Measurements from ENCODE around the gene ARL14EP.

ARL14EP gene

GRCh38 chr11:30328681-30329080 lies 5.8 kb downstream of the ARL14EP start:
- no peak for DNase-seq (ENCODE audit: low read depth)

GRCh38 chr11:30329150-30329940 lies 6.4 kb downstream of the ARL14EP start:
- DNase-seq (ENCODE audit: low read depth): no peak

- DNase-seq (ENCODE audit: low read depth): no peak
Measured at GRCh38 chr11:30333405-30333804, 10.5 kb downstream of the ARL14EP start.

- no peak for DNase-seq (ENCODE audit: low read depth)
Measured at GRCh38 chr11:30342736-30343166, 19.8 kb downstream of the ARL14EP start.

- DNase-seq (ENCODE audit: low read depth): no peak
Measured at GRCh38 chr11:30344085-30344484, 21.2 kb downstream of the ARL14EP start.

GRCh38 chr11:30345644-30346043 lies 22.7 kb downstream of the ARL14EP start:
- DNase-seq (ENCODE audit: low read depth): no peak

GRCh38 chr11:30346068-30346688 lies 23.3 kb downstream of the ARL14EP start:
- DNase-seq (ENCODE audit: low read depth): no peak

GRCh38 chr11:30348035-30348434 lies 25.1 kb downstream of the ARL14EP start:
- no peak for DNase-seq (ENCODE audit: low read depth)

- no peak for DNase-seq (ENCODE audit: low read depth)
Measured at GRCh38 chr11:30349885-30350284, 27.0 kb downstream of the ARL14EP start.

- DNase-seq (ENCODE audit: low read depth): no peak
Measured at GRCh38 chr11:30350384-30350783, 27.5 kb downstream of the ARL14EP start.

- no peak for DNase-seq (ENCODE audit: low read depth)
Measured at GRCh38 chr11:30351061-30351460, 28.2 kb downstream of the ARL14EP start.

GRCh38 chr11:30356391-30356790 lies 33.5 kb downstream of the ARL14EP start:
- DNase-seq (ENCODE audit: low read depth): no peak

GRCh38 chr11:30357872-30358271 lies 35.0 kb downstream of the ARL14EP start:
- DNase-seq (ENCODE audit: low read depth): no peak

GRCh38 chr11:30358536-30358935 lies 35.6 kb downstream of the ARL14EP start:
- DNase-seq (ENCODE audit: low read depth): no peak

GRCh38 chr11:30360741-30361140 lies 37.8 kb downstream of the ARL14EP start:
- no peak for DNase-seq (ENCODE audit: low read depth)

- no peak for DNase-seq (ENCODE audit: low read depth)
Measured at GRCh38 chr11:30364139-30364836, 41.4 kb downstream of the ARL14EP start.

- no peak for DNase-seq (ENCODE audit: low read depth)
Measured at GRCh38 chr11:30364837-30365482, 42.1 kb downstream of the ARL14EP start.

- DNase-seq (ENCODE audit: low read depth): no peak
Measured at GRCh38 chr11:30365793-30366517, 43.1 kb downstream of the ARL14EP start.

- DNase-seq (ENCODE audit: low read depth): no peak
Measured at GRCh38 chr11:30368394-30368793, 45.5 kb downstream of the ARL14EP start.

GRCh38 chr11:30370164-30370563 lies 47.3 kb downstream of the ARL14EP start:
- DNase-seq (ENCODE audit: low read depth): no peak

GRCh38 chr11:30377347-30377746 lies 54.4 kb downstream of the ARL14EP start:
- no peak for DNase-seq (ENCODE audit: low read depth)

- DNase-seq (ENCODE audit: low read depth): no peak
Measured at GRCh38 chr11:30380846-30381245, 57.9 kb downstream of the ARL14EP start.
